Frontal cortex (tissue), 4 donors: ENCODE measurements around the gene PRMT7. TPM values are rescaled to one million over a fixed set of nuclear protein-coding genes. Genes with fewer than 3 reads are reported as not detected.
"Not testable (repeated sequence)": the region's sequence is repeated elsewhere in the genome, so short reads cannot be mapped to it uniquely, and the experiment has no call there.

ENCODE experiments used
- DNase-seq, 2 donors: peaks; one replicate each; pipeline ENCODE4 v3.0.0; 2012; ENCODE audit warnings: low spot score in 2 of 2
- FAIRE-seq: peaks from 2 replicates; lab custom pipeline; 2012; peaks lifted over from hg19 to GRCh38; lab: Jason Lieb, UNC
- total RNA-seq: library from RNA; depleted of rRNA; stranded (reverse); fragments of >200 nt; gene quantifications from one replicate; pipeline ENCODE4 v1.2.3, GENCODE V29; 2014
- donor health status: control.
- donor health status: control.
- donor health status: control.

The PRMT7 gene
- total RNA-seq, 1 donor from 2014 or later = 39.5 TPM

DNA sequence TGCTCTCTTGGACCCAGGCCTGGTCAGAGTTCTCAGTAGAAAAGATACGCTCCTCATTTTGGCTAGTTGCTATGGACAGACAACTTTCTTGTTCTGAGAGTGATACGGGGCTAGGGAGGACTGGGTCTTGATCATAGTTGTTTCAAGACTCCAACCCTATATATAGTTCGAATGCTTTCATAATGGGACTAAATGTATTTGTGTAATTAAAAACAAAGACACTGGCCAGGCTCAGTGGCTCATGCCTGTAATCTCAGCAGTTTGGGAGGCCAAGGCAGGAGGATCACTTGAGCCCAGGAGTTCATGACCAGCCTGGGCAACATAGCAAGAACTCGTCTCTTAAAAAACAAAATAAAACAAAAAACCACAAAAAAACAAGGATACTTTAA, 28.8 kb upstream of the PRMT7 start:
- no peak for DNase-seq
- FAIRE-seq = no peak

DNA sequence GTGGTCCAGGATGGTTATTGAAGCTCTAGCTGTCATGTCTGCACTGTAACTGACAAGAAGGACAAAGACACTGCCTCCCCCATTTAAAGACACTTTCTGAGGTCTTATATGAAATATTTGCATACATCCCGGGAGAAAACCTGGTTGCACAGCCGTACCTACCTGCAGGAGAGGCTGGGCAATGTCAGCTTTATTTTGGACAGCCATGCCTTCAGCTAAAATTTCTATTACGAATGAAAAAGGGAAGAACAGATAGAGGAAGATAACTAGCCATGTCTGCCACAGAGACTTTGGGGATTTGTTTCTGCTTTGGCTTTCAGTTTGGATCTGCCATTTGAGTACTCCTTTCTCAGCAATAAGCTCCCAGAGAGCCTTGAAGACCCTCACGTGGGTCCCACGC, 27.5 kb upstream of the PRMT7 start:
- DNase-seq (no peak), FAIRE-seq (no peak)

DNA sequence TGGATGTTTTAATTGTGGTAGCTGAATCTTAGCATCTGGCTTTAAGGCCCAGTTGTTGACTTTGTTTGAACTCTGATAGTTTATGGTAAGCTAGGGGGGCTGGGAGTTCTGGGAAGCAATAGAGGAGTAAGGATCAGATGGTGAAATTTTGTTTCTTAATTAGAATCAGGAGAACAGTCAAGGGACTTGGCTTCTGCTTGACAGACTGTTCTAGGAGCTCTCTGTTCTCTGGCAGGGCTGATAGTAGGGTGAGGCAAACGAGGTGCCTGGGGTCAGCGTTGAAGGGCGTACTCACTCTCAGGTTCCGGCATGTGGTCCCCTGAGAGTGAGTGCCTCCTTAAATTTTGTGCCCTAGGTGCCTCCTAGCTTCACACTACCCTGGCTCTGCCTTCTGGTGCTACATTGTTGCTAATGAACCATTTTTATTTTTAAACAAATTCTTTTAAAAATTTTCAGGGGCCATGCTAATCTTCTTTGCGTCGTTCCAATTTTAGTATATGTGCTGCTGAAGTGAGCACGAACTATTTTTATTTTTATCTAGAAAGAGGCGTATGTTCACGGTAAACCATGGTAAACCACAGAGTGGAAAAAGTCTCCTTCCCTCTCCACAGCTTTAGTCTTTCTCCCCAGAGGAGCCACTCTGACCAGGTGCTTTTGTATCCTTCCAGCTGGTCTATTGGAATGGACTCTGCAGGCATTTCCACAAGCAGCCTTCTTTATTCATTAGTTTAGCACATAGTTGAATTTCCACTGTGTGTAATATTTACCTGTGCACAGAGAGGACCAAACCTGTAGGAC, 26.8 kb upstream of the PRMT7 start:
- no peak for FAIRE-seq

DNA sequence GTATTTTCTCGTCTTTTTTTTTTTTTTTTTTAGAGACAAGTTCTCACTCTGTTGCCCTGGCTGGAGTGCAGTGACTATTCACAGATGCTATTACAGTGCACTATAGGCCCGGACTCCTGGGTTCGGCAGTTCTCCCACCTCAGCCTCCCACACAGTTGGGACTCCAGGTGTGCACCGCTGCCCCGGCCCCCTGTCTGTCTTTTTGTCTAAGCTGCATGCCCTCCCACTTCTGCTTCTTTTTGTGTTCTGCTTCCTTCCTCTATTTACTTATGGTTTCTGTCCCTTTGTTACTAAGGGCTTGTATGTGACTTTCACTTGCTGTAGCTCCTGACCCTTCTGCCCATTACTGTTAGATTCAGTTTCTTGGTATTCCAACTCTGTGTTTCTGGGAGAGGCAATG, 26.0 kb upstream of the PRMT7 start:
- FAIRE-seq (no peak), DNase-seq (no peak)

More for the DNA sequence above, 26.8 kb upstream of the PRMT7 start:
- DNase-seq = no peak

DNA sequence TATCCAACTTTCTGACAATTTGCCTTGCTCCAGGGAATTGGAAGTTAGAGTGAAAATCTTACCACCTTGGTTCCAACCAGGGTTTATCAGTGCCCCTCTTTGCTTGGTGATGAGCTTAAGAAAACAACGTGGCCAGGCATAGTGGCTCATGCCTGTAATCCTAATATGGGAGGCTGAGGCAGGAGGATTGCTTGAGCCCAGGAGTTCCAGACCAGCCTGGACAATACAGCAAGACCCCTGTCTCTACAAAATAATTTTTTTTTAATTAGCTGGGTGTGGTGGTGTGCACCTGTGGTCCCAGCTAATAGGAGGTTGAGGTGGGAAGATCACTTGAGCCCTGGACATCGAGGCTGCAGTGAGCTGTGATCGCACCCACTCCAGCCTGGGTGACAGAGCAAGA, 25.1 kb upstream of the PRMT7 start:
- FAIRE-seq (no peak), DNase-seq (no peak)

DNA sequence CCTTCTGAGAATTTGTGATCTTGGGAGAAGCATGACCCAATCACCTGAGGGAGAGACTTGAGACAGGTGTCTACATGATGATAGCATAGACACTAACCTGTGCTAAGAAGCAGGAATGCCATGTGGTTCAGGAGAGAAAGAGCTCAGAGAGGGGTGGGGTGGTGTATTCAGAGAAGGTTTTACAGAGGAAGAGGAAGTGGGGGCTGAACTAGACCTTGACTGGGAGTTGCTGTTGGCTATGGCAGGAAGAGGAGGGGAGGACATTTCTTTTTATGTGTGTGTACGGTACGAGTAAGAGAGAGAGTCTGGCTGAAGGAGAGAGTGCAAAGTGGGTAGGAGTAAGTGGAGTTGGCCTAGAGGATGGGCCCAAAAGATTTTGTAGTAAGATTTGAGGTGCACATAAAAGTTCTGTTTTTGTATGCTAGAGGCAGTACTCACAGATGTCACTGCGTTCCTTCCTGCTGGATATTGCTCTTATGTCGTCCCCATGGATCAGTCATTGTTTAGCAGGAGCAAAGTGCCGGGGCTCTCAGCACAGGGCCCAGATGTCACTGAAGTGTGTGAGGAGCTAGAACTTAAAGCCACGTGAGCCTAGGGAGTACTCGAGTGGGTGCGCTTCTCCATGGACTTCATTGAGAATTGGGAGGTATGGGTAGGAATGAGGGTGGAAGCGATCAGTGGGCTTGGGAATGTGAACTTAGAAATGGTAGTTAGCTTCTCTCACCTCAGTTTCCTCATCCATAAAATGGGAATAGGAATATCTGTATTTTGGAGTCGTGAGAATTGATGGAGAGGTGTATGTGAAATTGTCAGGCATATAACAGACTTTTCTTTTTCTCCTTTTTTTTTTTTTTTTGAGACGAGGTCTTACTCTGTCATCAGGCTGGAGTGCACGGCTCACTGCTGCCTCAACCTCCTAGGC, 24.4 kb upstream of the PRMT7 start:
- FAIRE-seq (no peak), DNase-seq (no peak)

DNA sequence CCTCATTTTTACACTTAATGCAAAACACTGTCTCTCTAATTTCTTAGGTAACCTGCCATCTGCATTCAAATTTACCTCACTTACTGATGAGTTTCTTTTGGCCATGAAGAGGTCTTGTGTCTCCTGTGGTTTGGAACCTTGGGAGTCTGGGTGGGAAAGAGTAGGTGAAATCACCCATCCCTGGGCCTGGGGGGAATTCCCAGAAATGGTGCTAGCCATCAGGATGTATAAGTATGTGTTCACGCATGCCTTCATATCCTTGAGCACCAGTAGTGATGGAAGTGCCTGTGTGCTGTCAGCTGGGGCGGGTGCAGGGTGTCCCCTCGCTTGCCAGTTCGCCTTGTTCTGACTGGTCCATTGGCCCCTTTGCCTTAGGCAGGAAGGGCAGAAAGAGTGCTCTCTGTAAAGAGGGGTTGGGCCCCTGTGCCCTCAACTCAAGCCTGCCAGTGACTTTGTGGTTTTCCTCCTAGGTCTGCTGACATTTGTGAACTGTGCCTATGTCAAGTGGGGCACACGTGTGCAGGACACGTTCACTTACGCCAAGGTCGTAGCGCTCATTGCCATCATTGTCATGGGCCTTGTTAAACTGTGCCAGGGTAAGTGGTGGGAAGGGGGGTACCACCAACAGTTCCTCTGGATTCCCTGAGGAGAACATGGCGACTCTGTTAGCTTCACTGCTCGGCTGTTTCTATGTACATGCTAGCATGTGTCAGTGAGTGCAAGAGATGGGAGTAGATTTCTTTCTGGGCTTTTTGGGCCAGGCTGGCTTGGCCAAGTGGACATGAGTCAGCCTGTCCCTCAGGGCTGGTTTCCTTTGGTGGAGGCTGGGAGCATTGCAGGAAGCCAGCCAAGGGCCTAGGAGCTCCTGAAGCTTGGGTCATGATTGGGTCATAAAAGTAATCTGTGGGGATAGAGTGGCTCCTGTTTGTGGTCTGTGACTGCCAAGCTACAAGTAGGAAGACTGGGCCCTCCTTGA, 23.3 kb upstream of the PRMT7 start:
- FAIRE-seq (no peak), DNase-seq (no peak)

DNA sequence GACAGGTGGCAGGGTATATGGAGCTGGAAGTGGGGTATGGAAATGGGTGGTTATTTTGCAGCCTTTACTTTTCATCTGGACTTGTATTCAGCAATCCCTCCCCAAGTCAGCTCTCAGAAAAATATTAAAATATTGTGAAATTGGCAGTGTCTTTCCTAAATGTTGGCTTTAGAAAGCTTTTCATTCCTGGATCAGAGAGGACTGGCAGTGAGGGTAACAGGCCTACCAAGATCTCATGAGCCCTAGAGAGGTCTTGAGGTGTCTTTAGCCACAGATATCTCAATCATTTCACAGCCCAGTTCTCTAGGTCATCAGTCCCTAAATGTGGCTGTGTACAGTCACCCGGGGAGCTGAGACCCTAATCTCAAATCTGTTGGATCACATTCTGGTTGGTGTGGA, 22.6 kb upstream of the PRMT7 start:
- no peak for FAIRE-seq
- no peak for DNase-seq

DNA sequence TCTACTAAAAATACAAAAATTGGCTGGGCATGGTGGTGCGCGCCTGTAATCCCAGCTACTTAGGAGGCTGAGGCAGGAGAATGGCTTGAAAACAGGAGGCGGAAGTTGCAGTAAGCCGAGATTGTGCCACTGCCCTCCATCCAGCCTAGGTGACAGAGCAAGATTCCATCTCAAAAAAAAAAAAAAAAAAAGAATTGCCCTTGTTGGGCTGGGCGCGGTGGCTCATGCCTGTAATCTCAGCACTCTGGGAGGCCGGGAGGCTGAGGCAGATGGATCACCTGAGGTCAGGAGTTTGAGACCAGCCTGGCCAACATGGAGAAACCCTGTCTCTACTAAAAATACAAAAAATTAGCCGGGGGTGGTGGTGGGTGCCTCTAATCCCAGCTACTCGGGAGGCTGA, 22.0 kb upstream of the PRMT7 start:
- not testable (repeated sequence) for FAIRE-seq

DNA sequence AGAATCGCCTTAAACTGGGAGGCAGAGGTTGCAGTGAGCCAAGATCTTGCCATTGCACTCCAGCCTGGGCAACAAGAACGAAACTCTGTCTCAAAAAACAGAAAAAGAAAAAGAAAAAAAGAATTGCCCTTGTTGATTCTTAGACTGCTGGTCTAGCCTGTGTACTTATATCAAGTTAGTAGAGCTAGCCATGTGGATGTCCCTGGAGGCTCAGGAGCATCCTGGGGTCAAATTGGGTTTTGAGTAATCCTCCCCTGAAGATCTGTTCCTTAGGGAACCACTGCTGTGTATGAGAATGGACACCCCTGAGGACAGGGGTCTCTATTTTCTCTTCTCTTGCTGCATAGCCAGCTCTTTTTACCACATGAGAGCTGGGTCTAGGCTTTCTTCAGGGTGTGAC, 21.6 kb upstream of the PRMT7 start:
- DNase-seq = no peak
- FAIRE-seq = no peak

More for the DNA sequence above, 22.0 kb upstream of the PRMT7 start:
- not testable (repeated sequence) for DNase-seq

DNA sequence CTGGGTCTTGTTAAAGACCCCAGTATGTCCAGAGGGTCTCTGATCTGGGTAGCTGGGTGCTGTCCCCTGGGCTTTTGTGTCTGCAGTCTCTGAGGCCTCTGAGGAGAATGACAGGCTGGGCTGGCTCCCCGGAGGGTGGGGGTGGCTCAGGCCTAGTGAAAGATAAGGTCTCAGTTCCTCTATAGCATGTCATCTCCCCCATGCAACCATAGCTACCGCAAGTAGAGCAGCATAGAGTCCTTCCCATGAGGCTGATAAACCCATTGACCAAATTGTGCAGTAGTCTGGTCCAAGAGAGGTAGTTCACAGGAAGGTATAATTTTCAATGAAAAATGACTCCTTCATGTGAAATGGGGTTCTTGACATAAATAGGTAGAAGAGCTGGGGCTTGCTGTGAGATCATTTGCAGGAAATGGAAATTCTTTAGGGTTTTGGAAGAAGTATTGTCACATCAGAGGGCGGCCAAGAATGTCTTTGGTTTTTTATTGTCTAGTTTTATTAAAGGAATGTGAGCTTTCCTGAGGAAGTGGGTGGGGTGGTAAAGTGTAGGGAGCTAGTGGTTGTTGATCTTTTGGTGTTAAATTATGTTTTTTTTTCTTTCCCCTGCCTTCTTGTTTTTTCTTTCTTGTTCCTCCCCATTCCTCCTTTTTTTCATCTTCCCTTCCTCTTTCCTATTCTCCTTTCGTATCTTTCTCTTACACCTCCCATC, 21.0 kb upstream of the PRMT7 start:
- FAIRE-seq (no peak), DNase-seq (no peak)

DNA sequence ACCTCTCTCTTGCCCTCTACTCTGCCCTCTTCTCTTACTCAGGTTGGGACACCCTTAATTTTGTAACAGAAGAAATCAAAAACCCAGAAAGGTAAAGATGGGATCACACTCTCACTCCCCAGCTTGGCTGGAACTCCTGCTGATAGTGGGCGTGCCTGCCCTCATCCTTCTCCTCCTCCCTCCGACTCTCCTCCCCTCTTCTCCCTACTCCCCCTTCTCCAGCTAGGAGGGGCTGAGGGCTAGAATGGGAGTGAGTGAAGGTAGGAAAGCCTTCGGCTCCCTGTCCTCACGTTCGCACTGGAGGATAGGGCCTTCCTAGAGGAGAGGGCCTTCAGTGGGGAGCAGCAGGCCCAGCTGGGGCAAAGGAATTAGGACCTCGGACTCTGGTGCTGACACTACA, 20.4 kb upstream of the PRMT7 start:
- no peak for DNase-seq
- no peak for FAIRE-seq

DNA sequence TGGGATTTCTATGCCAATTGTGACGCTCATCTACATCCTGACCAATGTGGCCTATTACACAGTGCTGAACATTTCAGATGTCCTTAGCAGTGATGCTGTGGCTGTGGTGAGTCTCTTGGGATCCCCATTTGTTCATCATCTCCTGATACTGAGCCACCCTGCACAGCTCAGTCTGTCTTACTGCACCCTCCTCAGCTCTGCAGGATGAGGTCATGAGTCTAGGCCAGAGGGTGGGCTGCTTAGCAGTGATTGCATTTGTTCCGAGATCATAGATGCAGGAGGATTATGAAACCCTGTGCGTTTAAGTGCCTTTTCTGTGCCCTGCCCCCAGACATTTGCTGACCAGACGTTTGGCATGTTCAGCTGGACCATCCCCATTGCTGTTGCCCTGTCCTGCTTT, 19.6 kb upstream of the PRMT7 start:
- FAIRE-seq (no peak), DNase-seq (no peak)

DNA sequence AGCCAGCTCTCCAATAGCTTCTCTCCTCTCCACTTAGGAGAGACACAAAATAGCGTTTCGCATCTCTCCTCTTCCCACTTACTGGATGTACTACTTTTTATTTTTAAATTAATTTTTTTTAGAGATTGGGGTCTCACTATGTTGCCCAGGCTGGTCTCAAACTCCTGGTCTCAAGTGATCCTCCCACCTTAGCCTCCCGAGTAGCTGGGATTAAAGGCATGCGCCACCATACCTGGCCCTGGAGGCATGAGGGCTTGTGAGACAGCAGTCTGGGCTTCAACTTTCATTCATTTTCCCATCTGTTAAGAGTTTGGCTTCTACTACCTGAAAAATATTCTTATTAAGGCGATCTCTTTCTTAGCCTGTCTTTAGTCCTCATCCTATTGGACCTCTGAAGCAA, 18.4 kb upstream of the PRMT7 start:
- FAIRE-seq = no peak
- no peak for DNase-seq

DNA sequence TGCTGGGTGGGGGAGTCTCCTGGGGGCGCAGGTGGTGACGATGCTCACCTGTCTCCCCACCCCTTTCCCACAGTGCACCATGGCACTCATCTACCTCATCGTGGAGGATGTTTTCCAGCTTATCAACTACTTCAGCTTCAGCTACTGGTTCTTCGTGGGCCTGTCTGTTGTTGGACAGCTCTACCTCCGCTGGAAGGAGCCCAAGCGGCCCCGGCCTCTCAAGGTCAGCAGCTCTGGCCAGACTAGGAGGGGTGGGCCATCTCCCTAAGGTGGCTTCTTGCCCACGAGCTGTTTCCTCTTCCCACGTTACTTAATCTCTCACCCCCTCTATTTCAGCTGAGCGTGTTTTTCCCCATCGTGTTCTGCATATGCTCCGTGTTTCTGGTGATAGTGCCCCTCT, 14.5 kb upstream of the PRMT7 start:
- no peak for FAIRE-seq
- DNase-seq = no peak

DNA sequence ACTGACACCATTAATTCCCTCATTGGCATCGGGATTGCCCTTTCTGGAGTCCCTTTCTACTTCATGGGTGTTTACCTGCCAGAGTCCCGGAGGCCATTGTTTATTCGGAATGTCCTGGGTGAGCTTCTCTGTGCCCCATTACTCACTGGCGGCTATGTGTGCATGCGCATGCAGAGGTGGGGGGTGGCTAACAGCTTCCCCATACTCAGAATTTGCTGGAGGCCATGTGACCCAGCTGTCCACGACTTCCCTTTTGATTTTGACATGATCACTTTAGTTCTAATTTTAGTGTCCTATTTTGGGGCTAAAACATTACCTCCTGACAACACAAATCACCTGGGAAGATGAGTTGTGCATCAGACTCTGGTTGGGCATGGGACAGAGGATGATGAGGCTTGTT, 14.1 kb upstream of the PRMT7 start:
- DNase-seq (no peak), FAIRE-seq (no peak)

DNA sequence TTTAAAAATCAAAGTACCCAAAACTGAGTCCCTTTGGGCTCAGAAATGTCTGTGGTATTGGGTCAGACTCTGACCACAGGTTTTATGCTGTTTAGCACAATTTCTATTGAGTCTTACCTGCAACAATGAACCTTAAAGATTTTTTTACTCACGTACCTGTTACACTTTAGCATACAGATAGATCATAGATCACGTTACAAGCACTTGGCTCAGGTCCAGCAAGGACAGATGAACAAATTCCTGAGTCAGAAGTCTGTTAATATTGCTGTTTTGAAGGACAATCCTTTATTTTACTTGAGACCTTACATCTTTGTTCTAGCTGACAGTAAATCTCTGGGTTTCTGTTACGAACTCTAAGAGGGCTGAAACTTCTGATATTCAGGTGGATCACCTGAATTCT, 12.9 kb upstream of the PRMT7 start:
- no peak for FAIRE-seq
- no peak for DNase-seq

DNA sequence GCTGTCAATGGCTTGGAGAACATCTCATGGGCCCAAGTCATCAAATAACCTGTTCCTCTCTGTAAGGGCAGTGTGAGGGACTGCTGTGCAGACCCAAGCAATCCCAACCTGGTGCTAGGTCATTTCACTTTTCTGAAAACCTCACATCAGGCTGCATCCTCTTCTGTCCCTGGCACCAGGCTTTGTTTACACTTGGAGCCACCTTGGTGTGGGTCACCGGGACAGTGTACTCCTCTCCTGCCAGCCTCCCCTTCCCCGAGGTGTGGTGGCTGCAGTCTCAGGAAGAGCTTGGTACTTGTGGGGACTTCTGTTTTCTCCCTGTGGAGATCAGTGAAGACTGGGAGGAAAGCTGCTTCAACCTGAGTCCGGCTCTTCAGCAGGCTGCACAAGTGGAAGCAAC, 12.5 kb upstream of the PRMT7 start:
- no peak for FAIRE-seq

DNA sequence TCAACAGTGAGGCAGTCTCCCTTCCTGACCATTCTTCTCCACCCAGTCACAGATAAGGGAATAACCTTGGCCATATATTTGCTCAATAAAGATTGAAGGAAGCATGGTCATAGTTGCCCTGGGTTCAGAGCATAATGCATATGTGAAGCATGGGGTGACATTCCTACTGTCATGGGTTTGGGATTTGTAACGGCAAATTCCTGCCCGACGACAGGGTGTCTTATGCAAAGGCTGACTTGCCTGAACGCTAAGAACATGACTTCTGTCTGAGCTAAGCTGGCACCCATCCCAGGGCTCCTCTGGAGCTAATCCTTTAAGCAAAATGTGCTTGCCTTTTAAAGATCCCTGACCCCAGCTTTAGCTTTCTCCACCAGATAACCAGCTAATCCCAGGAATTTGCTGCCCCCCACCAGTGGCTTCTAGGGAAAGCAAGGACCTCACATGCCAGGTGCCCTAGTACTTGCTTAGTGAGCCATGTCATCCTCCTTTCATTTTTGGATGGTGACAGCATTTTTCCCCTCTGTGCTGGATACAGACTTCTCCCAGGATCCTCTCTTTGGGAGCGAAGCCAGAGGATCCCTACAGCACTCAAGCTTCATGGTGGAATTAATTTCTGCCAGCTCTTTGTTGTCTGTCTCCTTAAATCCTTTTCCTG, 11.8 kb upstream of the PRMT7 start:
- DNase-seq (no peak), FAIRE-seq (no peak)

More for the DNA sequence above, 12.5 kb upstream of the PRMT7 start:
- no peak for DNase-seq
